ENCODE results near the gene ATP2B2.

The ATP2B2 gene

GRCh38 chr3:10426346-10427220 is 78.8 kb downstream of the ATP2B2 start:
- TF ChIP-seq JUND (IDR thresholded peaks at IDR 0.05; ENCODE audit: low read depth): no peak
- in situ Hi-C loops (cut with HindIII; ENCODE audit: low pct_unique_long_range_greater_than_20kb, low sequenced_read_pairs): no loop called here
- DNase-seq (ENCODE audit: low read depth in 1 of 2, low spot score in 1 of 2): no peak

GRCh38 chr3:10423171-10423882 is 82.1 kb downstream of the ATP2B2 start:
- no peak for DNase-seq (ENCODE audit: low read depth in 1 of 2, low spot score in 1 of 2)
- in situ Hi-C loops (cut with HindIII; ENCODE audit: low pct_unique_long_range_greater_than_20kb, low sequenced_read_pairs): no loop called here

GRCh38 chr3:10421996-10422395 is 83.4 kb downstream of the ATP2B2 start:
- no peak for DNase-seq (ENCODE audit: low read depth in 1 of 2, low spot score in 1 of 2)
- in situ Hi-C loops (cut with HindIII; ENCODE audit: low pct_unique_long_range_greater_than_20kb, low sequenced_read_pairs): no loop called here
- TF ChIP-seq JUND (IDR thresholded peaks at IDR 0.05; ENCODE audit: low read depth): no peak

More at GRCh38 chr3:10423171-10423882, 82.1 kb downstream of the ATP2B2 start:
- TF ChIP-seq JUND (IDR thresholded peaks at IDR 0.05; ENCODE audit: low read depth): no peak

- TF ChIP-seq JUND (IDR thresholded peaks at IDR 0.05; ENCODE audit: low read depth): no peak
These were observed 84.5 kb downstream of the ATP2B2 start for GRCh38 chr3:10420745-10421475.

GRCh38 chr3:10419637-10420232 is 85.7 kb downstream of the ATP2B2 start:
- in situ Hi-C loops (cut with HindIII; ENCODE audit: low pct_unique_long_range_greater_than_20kb, low sequenced_read_pairs): no loop called here
- DNase-seq (ENCODE audit: low read depth in 1 of 2, low spot score in 1 of 2): no peak
- no peak for TF ChIP-seq JUND (IDR thresholded peaks at IDR 0.05; ENCODE audit: low read depth)

More at GRCh38 chr3:10420745-10421475, 84.5 kb downstream of the ATP2B2 start:
- in situ Hi-C loops (cut with HindIII; ENCODE audit: low pct_unique_long_range_greater_than_20kb, low sequenced_read_pairs): no loop called here
- no peak for DNase-seq (ENCODE audit: low read depth in 1 of 2, low spot score in 1 of 2)

GRCh38 chr3:10417847-10418246 is 87.5 kb downstream of the ATP2B2 start:
- no peak for TF ChIP-seq JUND (IDR thresholded peaks at IDR 0.05; ENCODE audit: low read depth)
- peak; percentile 24 to 61 for DNase-seq (ENCODE audit: low read depth in 1 of 2, low spot score in 1 of 2)
- in situ Hi-C loops (cut with HindIII; ENCODE audit: low pct_unique_long_range_greater_than_20kb, low sequenced_read_pairs): no loop called here

GRCh38 chr3:10416730-10417300 is 88.6 kb downstream of the ATP2B2 start:
- no peak for DNase-seq (ENCODE audit: low read depth in 1 of 2, low spot score in 1 of 2)
- TF ChIP-seq JUND (IDR thresholded peaks at IDR 0.05; ENCODE audit: low read depth): no peak
- in situ Hi-C loops (cut with HindIII; ENCODE audit: low pct_unique_long_range_greater_than_20kb, low sequenced_read_pairs): no loop called here

- in situ Hi-C loops (cut with HindIII; ENCODE audit: low pct_unique_long_range_greater_than_20kb, low sequenced_read_pairs): no loop called here
These were observed 92.3 kb downstream of the ATP2B2 start for GRCh38 chr3:10413041-10413440.

GRCh38 chr3:10411598-10412332 is 93.6 kb downstream of the ATP2B2 start:
- TF ChIP-seq JUND (IDR thresholded peaks at IDR 0.05; ENCODE audit: low read depth): no peak
- in situ Hi-C loops (cut with HindIII; ENCODE audit: low pct_unique_long_range_greater_than_20kb, low sequenced_read_pairs): no loop called here
- no peak for DNase-seq (ENCODE audit: low read depth in 1 of 2, low spot score in 1 of 2)

More at GRCh38 chr3:10413041-10413440, 92.3 kb downstream of the ATP2B2 start:
- DNase-seq (ENCODE audit: low read depth in 1 of 2, low spot score in 1 of 2): no peak
- no peak for TF ChIP-seq JUND (IDR thresholded peaks at IDR 0.05; ENCODE audit: low read depth)

GRCh38 chr3:10410383-10411002 is 94.9 kb downstream of the ATP2B2 start:
- no peak for TF ChIP-seq JUND (IDR thresholded peaks at IDR 0.05; ENCODE audit: low read depth)
- DNase-seq (ENCODE audit: low read depth in 1 of 2, low spot score in 1 of 2): no peak
- in situ Hi-C loops (cut with HindIII; ENCODE audit: low pct_unique_long_range_greater_than_20kb, low sequenced_read_pairs): no loop called here

- no peak for DNase-seq (ENCODE audit: low read depth in 1 of 2, low spot score in 1 of 2)
- in situ Hi-C loops (cut with HindIII; ENCODE audit: low pct_unique_long_range_greater_than_20kb, low sequenced_read_pairs): no loop called here
- TF ChIP-seq JUND (IDR thresholded peaks at IDR 0.05; ENCODE audit: low read depth): no peak
These were observed 96.7 kb downstream of the ATP2B2 start for GRCh38 chr3:10408680-10409079.

Measured in T47D (cell line).